Right atrium auricular region (tissue), 2 donors: ENCODE measurements around the gene MINDY1. TPM values are rescaled to one million over a fixed set of nuclear protein-coding genes. Genes with fewer than 3 reads are reported as not detected.

Experiments used
- DNase-seq: peaks from one replicate; pipeline ENCODE4 v3.0.0-alpha.2; 2019; ENCODE audit warnings: low spot score
- H3K27ac ChIP-seq, 2 donors: fragments of 200-600 bp; sonication (generic); 1 replicate in 1 of 2; 2 replicates in 1 of 2; pipeline ENCODE4 v1.5.1; 2016 to 2019
- H3K27me3 ChIP-seq, 2 donors: fragments of 200-600 bp; sonication (generic); one replicate each; pipeline versions ENCODE4 v1.5.1 to v1.6.0; 2017 to 2019
- H3K36me3 ChIP-seq: fragments of 200-600 bp; sonication (generic); one replicate; pipeline ENCODE4 v1.5.1; 2016
- H3K4me1 ChIP-seq, 2 donors: fragments of 200-600 bp; sonication (generic); one replicate each; pipeline versions ENCODE4 v1.5.1 to v1.6.0; 2017 to 2019
- H3K4me3 ChIP-seq, 2 donors: fragments of 200-600 bp; sonication (generic); 1 replicate in 1 of 2; 2 replicates in 1 of 2; pipeline ENCODE4 v1.5.1; 2017 to 2019; ENCODE audit warnings: mild to moderate bottlenecking in 1 of 2, moderate library complexity in 1 of 2
- H3K9me3 ChIP-seq, 2 donors: fragments of 200-600 bp; sonication (generic); one replicate each; pipeline ENCODE4 v1.5.1; 2019
- CTCF ChIP-seq, 2 donors: fragments of 200-600 bp; sonication (generic); IDR thresholded peaks; one replicate each; pipeline ENCODE4 v1.5.1; 2019; ENCODE audit warnings: antibody characterized with exemption in 2 of 2
- total RNA-seq, 2 donors: library from RNA; depleted of rRNA; stranded (reverse); fragments of >200 nt; gene quantifications; one replicate each; pipeline ENCODE4 v1.1.0, GENCODE V29; 2016

MINDY1 gene
- total RNA-seq, 2 donors from 2014 or later, result 62.2 to 72.3 TPM

- H3K27ac ChIP-seq, result peak overlapping the region in 1 of 2 donors; percentile 96
- no peaks in the 10 kb centered on the region for H3K27me3 ChIP-seq
- no peaks in the 10 kb centered on the region for H3K36me3 ChIP-seq
- H3K4me1 ChIP-seq, result peaks cover 0 to 73% of the 10 kb centered on the region in 2 donors
- TF ChIP-seq CTCF (IDR thresholded peaks at IDR 0.05), result no peak
- no peak overlapping the region for H3K4me3 ChIP-seq
- DNase-seq, result no peak
- no peaks in the 10 kb centered on the region for H3K9me3 ChIP-seq
Measured at GRCh38 chr1:151010346-151010726, 3.6 kb upstream of the MINDY1 start.

- Histone ChIP-seq H3K27ac (peak overlapping the region; percentile 96), H3K9me3 (no peaks in the 10 kb centered on the region), H3K4me1 (peaks cover 0 to 78% of the 10 kb centered on the region in 2 donors), H3K27me3 (no peaks in the 10 kb centered on the region), H3K36me3 (no peaks in the 10 kb centered on the region), H3K4me3 (no peak overlapping the region)
- DNase-seq, result no peak
- TF ChIP-seq CTCF (IDR thresholded peaks at IDR 0.05), result no peak
Measured at GRCh38 chr1:151009674-151010345, 3.1 kb upstream of the MINDY1 start.

GRCh38 chr1:151009206-151009587, 2.5 kb upstream of the MINDY1 start:
- TF ChIP-seq CTCF (IDR thresholded peaks at IDR 0.05), result no peak
- Histone ChIP-seq H3K27ac (peak overlapping the region; percentile 96), H3K27me3 (no peaks in the 10 kb centered on the region), H3K9me3 (no peaks in the 10 kb centered on the region), H3K4me3 (peak overlapping the region; percentile 71 to 76), H3K4me1 (peaks cover 0 to 78% of the 10 kb centered on the region in 2 donors), H3K36me3 (no peaks in the 10 kb centered on the region)
- no peak for DNase-seq

- peak; percentile 95 for DNase-seq
- no peaks in the 10 kb centered on the region for H3K9me3 ChIP-seq
- peaks cover 0 to 78% of the 10 kb centered on the region in 2 donors for H3K4me1 ChIP-seq
- no peaks in the 10 kb centered on the region for H3K36me3 ChIP-seq
- peak within 1 kb of the TSS; percentile 96 for H3K27ac ChIP-seq
- no peaks in the 10 kb centered on the region for H3K27me3 ChIP-seq
- TF ChIP-seq CTCF (IDR thresholded peaks at IDR 0.05), result no peak
- H3K4me3 ChIP-seq, result peak within 1 kb of the TSS; percentile 71 to 76
Measured at GRCh38 chr1:151008244-151009205, 1.8 kb upstream of the MINDY1 start, which contains the start of gene PRUNE1. TSS of gene PRUNE1 (plus strand) at chr1:151008449. CDS start at chr1:151008633, 184 bp downstream.

GRCh38 chr1:151007853-151008243, 1.1 kb upstream of the MINDY1 start:
- DNase-seq, result no peak
- H3K27ac ChIP-seq, result peak overlapping the region; percentile 96
- peak overlapping the region; percentile 71 to 76 for H3K4me3 ChIP-seq
- H3K27me3 ChIP-seq, result no peaks in the 10 kb centered on the region
- no peak for TF ChIP-seq CTCF (IDR thresholded peaks at IDR 0.05)
- no peaks in the 10 kb centered on the region for H3K36me3 ChIP-seq
- H3K9me3 ChIP-seq, result no peaks in the 10 kb centered on the region
- peaks cover 0 to 78% of the 10 kb centered on the region in 2 donors for H3K4me1 ChIP-seq
